Astrocyte (in vitro differentiated cells and primary cell): ENCODE data around the gene TRAM2. TPM values are rescaled to one million over a fixed set of nuclear protein-coding genes. Genes with fewer than 3 reads are reported as not detected.

Source experiments
- DNase-seq: peaks from one replicate; pipeline ENCODE4 v3.0.0-alpha.2; 2010; ENCODE audit warnings: low read depth
- FAIRE-seq: peaks from 2 replicates; lab custom pipeline; 2011; peaks lifted over from hg19 to GRCh38; lab: Jason Lieb, UNC
- H2AFZ ChIP-seq: 2 replicates; pipeline ENCODE4 v1.6.0; 2012; ENCODE audit warnings: low read depth, low read length, inconsistent platforms
- H3K27ac ChIP-seq: 2 replicates; pipeline ENCODE4 v1.5.1; 2011; ENCODE audit warnings: low read depth, low read length, inconsistent platforms
- H3K27me3 ChIP-seq: 2 replicates; pipeline ENCODE4 v1.6.0; 2011; ENCODE audit warnings: low read length, inconsistent platforms; ENCODE audit not compliant: insufficient read depth
- H3K36me3 ChIP-seq: 2 replicates; pipeline ENCODE4 v1.5.1; 2011; ENCODE audit warnings: low read length, inconsistent platforms; ENCODE audit not compliant: insufficient read depth
- H3K4me1 ChIP-seq: 2 replicates; pipeline ENCODE4 v1.5.1; 2011; ENCODE audit warnings: low read length, inconsistent platforms; ENCODE audit not compliant: insufficient read depth
- H3K4me2 ChIP-seq: 2 replicates; pipeline ENCODE4 v1.6.0; 2012; ENCODE audit warnings: low read length, inconsistent platforms
- H3K4me3 ChIP-seq: 2 replicates; pipeline ENCODE4 v1.5.1; 2011; ENCODE audit warnings: low read depth, mild to moderate bottlenecking, low read length, inconsistent platforms; ENCODE audit not compliant: insufficient read depth
- H3K79me2 ChIP-seq: 2 replicates; pipeline ENCODE4 v1.6.0; 2012; ENCODE audit warnings: mild to moderate bottlenecking, low read length, inconsistent platforms; ENCODE audit not compliant: insufficient read depth
- H3K9ac ChIP-seq: 2 replicates; pipeline ENCODE4 v1.6.0; 2012; ENCODE audit warnings: mild to moderate bottlenecking, low read length, inconsistent platforms
- H3K9me3 ChIP-seq: 2 replicates; pipeline ENCODE4 v1.5.1; 2012; ENCODE audit warnings: low read depth, mild to moderate bottlenecking, low read length, inconsistent platforms; ENCODE audit not compliant: insufficient read depth
- H4K20me1 ChIP-seq: 2 replicates; pipeline ENCODE4 v1.6.0; 2012; ENCODE audit warnings: low read length, inconsistent platforms; ENCODE audit not compliant: insufficient read depth
- H3K27ac Mint-ChIP-seq: one replicate; pipeline ENCODE4 v1.8.0; 2021; ENCODE audit warnings: mild to moderate bottlenecking, mixed read lengths; ENCODE audit not compliant: unreplicated experiment
- H3K27me3 Mint-ChIP-seq: one replicate; pipeline ENCODE4 v1.8.0; 2021; ENCODE audit warnings: low read depth, mixed read lengths; ENCODE audit not compliant: unreplicated experiment
- H3K36me3 Mint-ChIP-seq: one replicate; pipeline ENCODE4 v1.8.0; 2021; ENCODE audit warnings: low read depth, mixed read lengths; ENCODE audit not compliant: unreplicated experiment
- H3K4me1 Mint-ChIP-seq: one replicate; pipeline ENCODE4 v1.8.0; 2021; ENCODE audit warnings: low read depth, mixed read lengths; ENCODE audit not compliant: unreplicated experiment
- H3K4me3 Mint-ChIP-seq: one replicate; pipeline ENCODE4 v1.8.0; 2021; ENCODE audit warnings: mild to moderate bottlenecking, moderate library complexity, mixed read lengths; ENCODE audit not compliant: unreplicated experiment
- H3K9me3 Mint-ChIP-seq: one replicate; pipeline ENCODE4 v1.8.0; 2021; ENCODE audit warnings: mild to moderate bottlenecking, mixed read lengths; ENCODE audit not compliant: unreplicated experiment
- CTCF ChIP-seq: IDR thresholded peaks from 2 replicates; pipeline ENCODE4 v1.5.1; 2011; ENCODE audit warnings: low read depth, mild to moderate bottlenecking, inconsistent platforms, low read length, moderate library complexity; ENCODE audit not compliant: insufficient read depth
- EZH2 ChIP-seq: IDR thresholded peaks from 2 replicates; pipeline ENCODE4 v1.6.1; 2012; ENCODE audit warnings: mild to moderate bottlenecking, low read length, inconsistent platforms; ENCODE audit not compliant: insufficient read depth
- total RNA-seq: library from RNA; stranded (reverse); gene quantifications from 2 replicates; pipeline ENCODE4 v1.2.1, GENCODE V29; 2021

TRAM2 gene
- total RNA-seq, 1 donor from 2014 or later, result 93.4 TPM

GRCh38 chr6:52497652-52498408 lies 79.0 kb downstream of the TRAM2 start:
- Histone ChIP-seq H3K4me2 (peak overlapping the region; percentile 28), H3K36me3 (peaks cover 35% of the 10 kb centered on the region), H3K4me3 (no peak overlapping the region), H3K79me2 (no peaks in the 10 kb centered on the region), H3K27me3 (no peaks in the 10 kb centered on the region), H3K4me1 (peaks cover 22% of the 10 kb centered on the region), H4K20me1 (no peaks in the 10 kb centered on the region), H2AFZ (no peak overlapping the region), H3K9ac (no peak overlapping the region), H3K9me3 (no peaks in the 10 kb centered on the region), H3K27ac (peak overlapping the region; percentile 63)
- peak overlapping the region; percentile 94 for H3K27ac Mint-ChIP-seq
- no peak overlapping the region for H3K4me3 Mint-ChIP-seq
- DNase-seq, result peak; percentile 62
- TF ChIP-seq CTCF (no peak), EZH2 (no peak)
- H3K4me1 Mint-ChIP-seq, result peaks cover 34% of the 10 kb centered on the region
- peaks cover 31% of the 10 kb centered on the region for H3K36me3 Mint-ChIP-seq
- no peaks in the 10 kb centered on the region for H3K9me3 Mint-ChIP-seq
- H3K27me3 Mint-ChIP-seq, result no peaks in the 10 kb centered on the region
- FAIRE-seq, result no peak

GRCh38 chr6:52496631-52497030 lies 80.2 kb downstream of the TRAM2 start:
- Mint-ChIP-seq H3K9me3 (no peaks in the 10 kb centered on the region), H3K36me3 (peaks cover 28% of the 10 kb centered on the region), H3K4me3 (no peak overlapping the region), H3K27me3 (no peaks in the 10 kb centered on the region), H3K4me1 (peaks cover 30% of the 10 kb centered on the region), H3K27ac (no peak overlapping the region)
- Histone ChIP-seq H3K4me3 (no peak overlapping the region), H3K9me3 (no peaks in the 10 kb centered on the region), H3K9ac (no peak overlapping the region), H3K27me3 (no peaks in the 10 kb centered on the region), H3K27ac (no peak overlapping the region), H3K36me3 (peaks cover 23% of the 10 kb centered on the region), H4K20me1 (no peaks in the 10 kb centered on the region), H2AFZ (no peak overlapping the region), H3K79me2 (no peaks in the 10 kb centered on the region), H3K4me1 (peaks cover 22% of the 10 kb centered on the region), H3K4me2 (no peak overlapping the region)
- TF ChIP-seq CTCF (no peak), EZH2 (no peak)
- DNase-seq, result no peak
- no peak for FAIRE-seq

GRCh38 chr6:52495922-52496321 lies 80.9 kb downstream of the TRAM2 start:
- H3K4me1 ChIP-seq, result peaks cover 22% of the 10 kb centered on the region
- no peaks in the 10 kb centered on the region for H3K27me3 ChIP-seq
- H3K9ac ChIP-seq, result no peak overlapping the region
- FAIRE-seq (no peak), DNase-seq (no peak)
- peaks cover 18% of the 10 kb centered on the region for H3K36me3 ChIP-seq
- H3K4me2 ChIP-seq, result no peak overlapping the region
- peaks cover 27% of the 10 kb centered on the region for H3K36me3 Mint-ChIP-seq
- peaks cover 31% of the 10 kb centered on the region for H3K4me1 Mint-ChIP-seq
- H3K27ac ChIP-seq, result no peak overlapping the region
- H3K27ac Mint-ChIP-seq, result peak overlapping the region; percentile 44
- no peak overlapping the region for H2AFZ ChIP-seq
- no peaks in the 10 kb centered on the region for H4K20me1 ChIP-seq
- H3K4me3 Mint-ChIP-seq, result no peak overlapping the region
- H3K4me3 ChIP-seq, result no peak overlapping the region
- no peaks in the 10 kb centered on the region for H3K9me3 Mint-ChIP-seq
- no peak for TF ChIP-seq CTCF
- no peak for TF ChIP-seq EZH2
- H3K27me3 Mint-ChIP-seq, result no peaks in the 10 kb centered on the region
- no peaks in the 10 kb centered on the region for H3K9me3 ChIP-seq
- H3K79me2 ChIP-seq, result no peaks in the 10 kb centered on the region
